HepG2 (cell line): Measurements from ENCODE around the gene PPP1R13B. TPM values are rescaled to one million over a fixed set of nuclear protein-coding genes. Genes with fewer than 3 reads are reported as not detected.

Experiments used
- HNF4G ChIP-seq, 2 experiments: sonication (generic) in 1 of 2; formaldehyde crosslinking in 1 of 2; IDR thresholded peaks; 2 replicates each; pipeline versions ENCODE4 v1.4.0 to v1.6.1; 2011 to 2020; ENCODE audit warnings: borderline replicate concordance in 2 of 2, low read depth in 2 of 2, mild to moderate bottlenecking in 2 of 2, low read length in 1 of 2, missing genetic modification reagents in 1 of 2, moderate library complexity in 1 of 2
- JUNB ChIP-seq: sonication (generic); formaldehyde crosslinking; IDR thresholded peaks from 2 replicates; pipeline ENCODE4 v1.8.0; 2022; ENCODE audit warnings: missing genetic modification reagents, mild to moderate bottlenecking, borderline replicate concordance
- KDM2A ChIP-seq: sonication (generic); formaldehyde crosslinking; IDR thresholded peaks from 2 replicates; pipeline ENCODE4 v1.4.0; 2020; ENCODE audit warnings: low read depth, missing genetic modification reagents, borderline replicate concordance
- KDM5B ChIP-seq: sonication (generic); formaldehyde crosslinking; IDR thresholded peaks from 2 replicates; pipeline ENCODE4 v1.4.0; 2020; ENCODE audit warnings: missing genetic modification reagents, mild to moderate bottlenecking, borderline replicate concordance
- KMT2A ChIP-seq: sonication (generic); formaldehyde crosslinking; IDR thresholded peaks from 2 replicates; pipeline ENCODE4 v1.4.0; 2020; ENCODE audit warnings: missing genetic modification reagents
- MLLT10 ChIP-seq: sonication (generic); formaldehyde crosslinking; IDR thresholded peaks from 2 replicates; pipeline ENCODE4 v1.4.0; 2020; ENCODE audit warnings: missing genetic modification reagents
- ZNF343 ChIP-seq: sonication (generic); formaldehyde crosslinking; IDR thresholded peaks from 2 replicates; pipeline ENCODE4 v1.4.0; 2020; ENCODE audit warnings: mild to moderate bottlenecking, missing genetic modification reagents
- ZNF354B ChIP-seq: sonication (generic); formaldehyde crosslinking; IDR thresholded peaks from 2 replicates; pipeline ENCODE4 v1.8.0; 2022; ENCODE audit warnings: mild to moderate bottlenecking, missing genetic modification reagents
- ZNF547 ChIP-seq: sonication (generic); formaldehyde crosslinking; IDR thresholded peaks from 2 replicates; pipeline ENCODE4 v1.5.1; 2020; ENCODE audit warnings: mild to moderate bottlenecking, missing genetic modification reagents
- polyA plus RNA-seq, 8 experiments: library from polyadenylated mRNA; depleted of rRNA in 3 of 8; stranded (reverse) in 7 of 8; unstranded in 1 of 8; fragments of >200 nt; fragmentation: Illumina TruSeq in 4 of 8; extraction: Trizol in 4 of 8; gene quantifications; 2 replicates each; pipeline versions ENCODE4 v1.2.1 to v1.2.3, GENCODE V29; 2011 to 2016; ENCODE audit warnings: low read depth in 4 of 8, missing spikeins in 1 of 8, mixed read lengths in 1 of 8; ENCODE audit not compliant: insufficient read depth in 1 of 8
- total RNA-seq, 5 experiments: library from RNA; depleted of rRNA; stranded (reverse); fragments of >200 nt; fragmentation: Illumina TruSeq; extraction: Trizol; gene quantifications; 2 replicates each; pipeline ENCODE4 v1.2.3, GENCODE V29; 2016; ENCODE audit warnings: low read depth in 1 of 5
- TF ChIP-seq, protein P1 (sequence below): sonication (generic); formaldehyde crosslinking; IDR thresholded peaks from 2 replicates; pipeline ENCODE4 v1.5.1; 2020; ENCODE audit warnings: mild to moderate bottlenecking, missing genetic modification reagents, borderline replicate concordance
- TF ChIP-seq, protein P2 (sequence below): sonication (generic); formaldehyde crosslinking; IDR thresholded peaks from 2 replicates; pipeline ENCODE4 v1.4.0; 2020; ENCODE audit warnings: mild to moderate bottlenecking, missing genetic modification reagents
- TF ChIP-seq, protein P3 (sequence below), 2 experiments: sonication (generic) in 1 of 2; formaldehyde crosslinking in 1 of 2; IDR thresholded peaks; 2 replicates each; pipeline versions ENCODE4 v1.4.0 to v1.6.1; 2016 to 2020; ENCODE audit warnings: borderline replicate concordance in 1 of 2, low read depth in 1 of 2, mild to moderate bottlenecking in 1 of 2, missing genetic modification reagents in 1 of 2
- TF ChIP-seq, protein P4 (sequence below): sonication (generic); formaldehyde crosslinking; IDR thresholded peaks from 2 replicates; pipeline ENCODE4 v1.4.0; 2020; ENCODE audit warnings: missing genetic modification reagents, borderline replicate concordance
- TF ChIP-seq, protein P5 (sequence below): sonication (generic); formaldehyde crosslinking; conservative IDR thresholded peaks from 2 replicates; pipeline ENCODE4 v1.4.0; 2020; ENCODE audit warnings: missing genetic modification reagents

The PPP1R13B gene
- total and polyA plus RNA-seq, 2 of the 13 experiments (the other 11 are each of a cell fraction or from before 2014, with no cell fraction given): 4.6 to 9.4 TPM

DNA sequence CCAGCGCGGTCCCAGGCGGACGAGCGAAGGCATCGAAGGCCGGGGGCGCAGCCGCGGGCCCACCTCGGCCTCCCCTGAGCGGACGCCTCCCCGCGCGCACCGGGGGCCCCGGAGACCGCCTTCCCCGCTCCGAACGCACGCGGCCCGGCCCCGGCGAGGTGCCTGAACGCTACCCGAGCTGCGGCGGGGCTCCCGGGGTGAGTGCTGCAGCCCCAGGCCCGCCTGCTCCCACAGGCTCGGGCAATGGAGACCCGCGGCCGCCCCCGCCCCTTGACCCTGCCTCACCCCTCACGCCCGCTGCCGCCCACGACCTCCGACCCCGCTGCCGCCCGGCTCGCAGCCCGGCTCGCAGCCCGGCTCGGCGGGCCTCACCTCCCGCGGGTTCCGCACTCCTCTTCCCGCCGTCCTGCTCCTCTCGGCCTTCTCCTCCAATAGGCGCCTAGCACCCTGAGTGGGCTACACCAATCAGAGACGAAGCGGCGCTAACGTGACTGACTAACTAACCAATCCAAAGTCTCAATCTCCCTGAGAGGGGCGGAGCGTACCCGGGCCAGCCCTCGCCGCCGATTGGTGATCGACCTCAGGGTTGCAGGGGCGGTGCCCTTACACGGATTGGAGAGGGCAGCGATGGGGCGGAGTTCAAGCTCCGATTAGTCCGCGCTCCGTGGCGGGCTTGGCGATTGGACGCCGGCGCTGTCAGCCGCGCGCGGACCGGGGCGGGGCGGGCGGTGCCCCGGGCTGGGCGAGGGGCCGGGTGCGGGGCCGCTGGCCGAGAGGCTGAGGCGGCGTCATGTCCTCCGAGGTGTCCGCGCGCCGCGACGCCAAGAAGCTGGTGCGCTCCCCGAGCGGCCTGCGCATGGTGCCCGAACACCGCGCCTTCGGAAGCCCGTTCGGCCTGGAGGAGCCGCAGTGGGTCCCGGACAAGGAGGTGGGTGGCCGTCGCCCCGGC lies 132.0 kb downstream of the PPP1R13B start, which contains the start of the genes XRCC3 and ZFYVE21 (continued):
- no peak for TF ChIP-seq ZNF354B
- TF ChIP-seq, protein P1, sequence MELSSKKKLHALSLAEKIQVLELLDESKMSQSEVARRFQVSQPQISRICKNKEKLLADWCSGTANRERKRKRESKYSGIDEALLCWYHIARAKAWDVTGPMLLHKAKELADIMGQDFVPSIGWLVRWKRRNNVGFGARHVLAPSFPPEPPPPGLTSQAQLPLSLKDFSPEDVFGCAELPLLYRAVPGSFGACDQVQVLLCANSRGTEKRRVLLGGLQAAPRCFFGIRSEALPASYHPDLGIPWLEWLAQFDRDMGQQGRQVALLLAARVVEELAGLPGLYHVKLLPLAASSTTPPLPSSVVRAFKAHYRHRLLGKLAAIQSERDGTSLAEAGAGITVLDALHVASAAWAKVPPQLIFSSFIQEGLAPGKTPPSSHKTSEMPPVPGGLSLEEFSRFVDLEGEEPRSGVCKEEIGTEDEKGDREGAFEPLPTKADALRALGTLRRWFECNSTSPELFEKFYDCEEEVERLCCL (CRISPR knock-in tag): no peak
- no peak for TF ChIP-seq MLLT10
- peak; percentile 19; the same call in 1 of the 2 replicates for TF ChIP-seq JUNB (CRISPR knock-in tag)
- TF ChIP-seq, protein P2, sequence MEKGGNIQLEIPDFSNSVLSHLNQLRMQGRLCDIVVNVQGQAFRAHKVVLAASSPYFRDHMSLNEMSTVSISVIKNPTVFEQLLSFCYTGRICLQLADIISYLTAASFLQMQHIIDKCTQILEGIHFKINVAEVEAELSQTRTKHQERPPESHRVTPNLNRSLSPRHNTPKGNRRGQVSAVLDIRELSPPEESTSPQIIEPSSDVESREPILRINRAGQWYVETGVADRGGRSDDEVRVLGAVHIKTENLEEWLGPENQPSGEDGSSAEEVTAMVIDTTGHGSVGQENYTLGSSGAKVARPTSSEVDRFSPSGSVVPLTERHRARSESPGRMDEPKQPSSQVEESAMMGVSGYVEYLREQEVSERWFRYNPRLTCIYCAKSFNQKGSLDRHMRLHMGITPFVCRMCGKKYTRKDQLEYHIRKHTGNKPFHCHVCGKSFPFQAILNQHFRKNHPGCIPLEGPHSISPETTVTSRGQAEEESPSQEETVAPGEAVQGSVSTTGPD (CRISPR knock-in tag): no peak
- TF ChIP-seq, protein P3, sequence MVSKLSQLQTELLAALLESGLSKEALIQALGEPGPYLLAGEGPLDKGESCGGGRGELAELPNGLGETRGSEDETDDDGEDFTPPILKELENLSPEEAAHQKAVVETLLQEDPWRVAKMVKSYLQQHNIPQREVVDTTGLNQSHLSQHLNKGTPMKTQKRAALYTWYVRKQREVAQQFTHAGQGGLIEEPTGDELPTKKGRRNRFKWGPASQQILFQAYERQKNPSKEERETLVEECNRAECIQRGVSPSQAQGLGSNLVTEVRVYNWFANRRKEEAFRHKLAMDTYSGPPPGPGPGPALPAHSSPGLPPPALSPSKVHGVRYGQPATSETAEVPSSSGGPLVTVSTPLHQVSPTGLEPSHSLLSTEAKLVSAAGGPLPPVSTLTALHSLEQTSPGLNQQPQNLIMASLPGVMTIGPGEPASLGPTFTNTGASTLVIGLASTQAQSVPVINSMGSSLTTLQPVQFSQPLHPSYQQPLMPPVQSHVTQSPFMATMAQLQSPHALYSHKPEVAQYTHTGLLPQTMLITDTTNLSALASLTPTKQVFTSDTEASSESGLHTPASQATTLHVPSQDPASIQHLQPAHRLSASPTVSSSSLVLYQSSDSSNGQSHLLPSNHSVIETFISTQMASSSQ (IDR thresholded peaks at IDR 0.05; ENCODE audit: low read depth): no peak
- TF ChIP-seq, protein P3 (CRISPR knock-in tag; IDR thresholded peaks at IDR 0.05; ENCODE audit: borderline replicate concordance): no peak
- TF ChIP-seq, protein P4, sequence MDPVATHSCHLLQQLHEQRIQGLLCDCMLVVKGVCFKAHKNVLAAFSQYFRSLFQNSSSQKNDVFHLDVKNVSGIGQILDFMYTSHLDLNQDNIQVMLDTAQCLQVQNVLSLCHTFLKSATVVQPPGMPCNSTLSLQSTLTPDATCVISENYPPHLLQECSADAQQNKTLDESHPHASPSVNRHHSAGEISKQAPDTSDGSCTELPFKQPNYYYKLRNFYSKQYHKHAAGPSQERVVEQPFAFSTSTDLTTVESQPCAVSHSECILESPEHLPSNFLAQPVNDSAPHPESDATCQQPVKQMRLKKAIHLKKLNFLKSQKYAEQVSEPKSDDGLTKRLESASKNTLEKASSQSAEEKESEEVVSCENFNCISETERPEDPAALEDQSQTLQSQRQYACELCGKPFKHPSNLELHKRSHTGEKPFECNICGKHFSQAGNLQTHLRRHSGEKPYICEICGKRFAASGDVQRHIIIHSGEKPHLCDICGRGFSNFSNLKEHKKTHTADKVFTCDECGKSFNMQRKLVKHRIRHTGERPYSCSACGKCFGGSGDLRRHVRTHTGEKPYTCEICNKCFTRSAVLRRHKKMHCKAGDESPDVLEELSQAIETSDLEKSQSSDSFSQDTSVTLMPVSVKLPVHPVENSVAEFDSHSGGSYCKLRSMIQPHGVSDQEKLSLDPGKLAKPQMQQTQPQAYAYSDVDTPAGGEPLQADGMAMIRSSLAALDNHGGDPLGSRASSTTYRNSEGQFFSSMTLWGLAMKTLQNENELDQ: no peak
- TF ChIP-seq HNF4G (IDR thresholded peaks at IDR 0.05; ENCODE audit: borderline replicate concordance, low read depth, low read length): no peak
- TF ChIP-seq HNF4G (CRISPR knock-in tag; IDR thresholded peaks at IDR 0.05; ENCODE audit: borderline replicate concordance, low read depth): no peak
- peak; percentile 53 for TF ChIP-seq KDM2A (CRISPR knock-in tag)
- TF ChIP-seq KMT2A (CRISPR knock-in tag): 0 out of 2 replicates have a peak, but pooled peaks have one; percentile 35
- TF ChIP-seq, protein P5, sequence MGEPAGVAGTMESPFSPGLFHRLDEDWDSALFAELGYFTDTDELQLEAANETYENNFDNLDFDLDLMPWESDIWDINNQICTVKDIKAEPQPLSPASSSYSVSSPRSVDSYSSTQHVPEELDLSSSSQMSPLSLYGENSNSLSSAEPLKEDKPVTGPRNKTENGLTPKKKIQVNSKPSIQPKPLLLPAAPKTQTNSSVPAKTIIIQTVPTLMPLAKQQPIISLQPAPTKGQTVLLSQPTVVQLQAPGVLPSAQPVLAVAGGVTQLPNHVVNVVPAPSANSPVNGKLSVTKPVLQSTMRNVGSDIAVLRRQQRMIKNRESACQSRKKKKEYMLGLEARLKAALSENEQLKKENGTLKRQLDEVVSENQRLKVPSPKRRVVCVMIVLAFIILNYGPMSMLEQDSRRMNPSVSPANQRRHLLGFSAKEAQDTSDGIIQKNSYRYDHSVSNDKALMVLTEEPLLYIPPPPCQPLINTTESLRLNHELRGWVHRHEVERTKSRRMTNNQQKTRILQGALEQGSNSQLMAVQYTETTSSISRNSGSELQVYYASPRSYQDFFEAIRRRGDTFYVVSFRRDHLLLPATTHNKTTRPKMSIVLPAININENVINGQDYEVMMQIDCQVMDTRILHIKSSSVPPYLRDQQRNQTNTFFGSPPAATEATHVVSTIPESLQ (CRISPR knock-in tag): no peak
- TF ChIP-seq ZNF343: no peak
- TF ChIP-seq ZNF547: 0 out of 2 replicates have a peak, but pooled peaks have one; percentile 62
- peak; percentile 77; the same call in 1 of the 2 replicates for TF ChIP-seq KDM5B (CRISPR knock-in tag)
